ENCODE results near the gene SPOCK1.

GRCh38 chr5:137148655-137149054 is 350.5 kb downstream of the SPOCK1 start:
- no peak for TF ChIP-seq ELF4 (IDR thresholded peaks at IDR 0.05)
- TF ChIP-seq NFRKB (IDR thresholded peaks at IDR 0.05): no peak
- TF ChIP-seq HDGF (IDR thresholded peaks at IDR 0.05; ENCODE audit: borderline replicate concordance): no peak
- TF ChIP-seq TARDBP (IDR thresholded peaks at IDR 0.05): no peak
- no peak for TF ChIP-seq ARNT (IDR thresholded peaks at IDR 0.05)
- no peak for TF ChIP-seq FOXM1 (IDR thresholded peaks at IDR 0.05; ENCODE audit: borderline replicate concordance)
- no peak for TF ChIP-seq BHLHE40 (IDR thresholded peaks at IDR 0.05; ENCODE audit: borderline replicate concordance)
- no peak for TF ChIP-seq PKNOX1 (IDR thresholded peaks at IDR 0.05)
- no peak for TF ChIP-seq FOXA1 (IDR thresholded peaks at IDR 0.05)
- no peak for TF ChIP-seq SUZ12 (IDR thresholded peaks at IDR 0.05)
- TF ChIP-seq SP1 (IDR thresholded peaks at IDR 0.05): no peak
- no peak for TF ChIP-seq ZNF384 (IDR thresholded peaks at IDR 0.05)
- no peak for TF ChIP-seq FOXK2 (IDR thresholded peaks at IDR 0.05)

Measured in HEK293T (cell line).